HepG2 (cell line): ENCODE data around the gene CASKIN2. TPM values are rescaled to one million over a fixed set of nuclear protein-coding genes. Genes with fewer than 3 reads are reported as not detected.

ENCODE experiments used
- ADNP ChIP-seq: sonication (generic); formaldehyde crosslinking; IDR thresholded peaks from 2 replicates; pipeline ENCODE4 v1.4.0; 2020; ENCODE audit warnings: missing genetic modification reagents
- AGO2 ChIP-seq: fragments of 200-400 bp; formaldehyde crosslinking; optimal IDR thresholded peaks from 2 replicates; pipeline ENCODE3; 2017; ENCODE audit warnings: mild to moderate bottlenecking, low read depth, low read length, moderate library complexity
- AHR ChIP-seq: IDR thresholded peaks from 2 replicates; pipeline ENCODE4 v1.6.1; 2018; ENCODE audit warnings: missing genetic modification reagents, missing compliant biosample characterization
- ARNT2 ChIP-seq: sonication (generic); formaldehyde crosslinking; IDR thresholded peaks from 2 replicates; pipeline ENCODE4 v1.8.0; 2022; ENCODE audit warnings: mild to moderate bottlenecking, low read depth, missing genetic modification reagents, moderate library complexity
- CREM ChIP-seq, 2 experiments: sonication (generic) in 1 of 2; formaldehyde crosslinking in 1 of 2; IDR thresholded peaks; 2 replicates each; pipeline versions ENCODE4 v1.4.0 to v1.6.1; 2016 to 2020; ENCODE audit warnings: antibody characterized with exemption in 1 of 2, mild to moderate bottlenecking in 1 of 2, missing genetic modification reagents in 1 of 2
- DMTF1 ChIP-seq: sonication (generic); formaldehyde crosslinking; IDR thresholded peaks from 2 replicates; pipeline ENCODE4 v1.4.0; 2020; ENCODE audit warnings: mild to moderate bottlenecking, missing genetic modification reagents
- DRAP1 ChIP-seq: IDR thresholded peaks from 2 replicates; pipeline ENCODE4 v1.6.1; 2016; ENCODE audit warnings: missing genetic modification reagents, missing compliant biosample characterization
- HNRNPUL1 ChIP-seq: fragments of 200-400 bp; formaldehyde crosslinking; IDR thresholded peaks from 2 replicates; pipeline ENCODE4 v1.6.1; 2017; ENCODE audit warnings: low read depth, mild to moderate bottlenecking, low read length, moderate library complexity
- MATR3 ChIP-seq: sonication (generic); formaldehyde crosslinking; IDR thresholded peaks from 2 replicates; pipeline ENCODE4 v1.4.0; 2020; ENCODE audit warnings: missing genetic modification reagents
- MXD4 ChIP-seq: IDR thresholded peaks from 2 replicates; pipeline ENCODE4 v1.6.1; 2016; ENCODE audit warnings: mild to moderate bottlenecking, missing biosample characterization, missing genetic modification reagents
- NFE2L2 ChIP-seq: fragments of 150-350 bp; IDR thresholded peaks from 2 replicates; pipeline ENCODE4 v1.6.1; 2014; ENCODE audit warnings: low read length
- NFYB ChIP-seq: sonication (generic); formaldehyde crosslinking; IDR thresholded peaks from 2 replicates; pipeline ENCODE4 v1.4.0; 2020; ENCODE audit warnings: missing genetic modification reagents
- RAD51 ChIP-seq: fragments of 450-650 bp; IDR thresholded peaks from 2 replicates; pipeline ENCODE4 v1.6.1; 2016; ENCODE audit warnings: borderline replicate concordance
- SMAD9 ChIP-seq: sonication (generic); formaldehyde crosslinking; IDR thresholded peaks from 2 replicates; pipeline ENCODE4 v1.5.1; 2020; ENCODE audit warnings: mild to moderate bottlenecking, missing genetic modification reagents
- SMARCC2 ChIP-seq: fragments of 450-650 bp; IDR thresholded peaks from 2 replicates; pipeline ENCODE4 v1.6.1; 2017; ENCODE audit warnings: antibody characterized with exemption, mild to moderate bottlenecking
- SSRP1 ChIP-seq: IDR thresholded peaks from 2 replicates; pipeline ENCODE4 v1.6.1; 2016; ENCODE audit warnings: control low read depth
- TP53 ChIP-seq: sonication (generic); formaldehyde crosslinking; conservative IDR thresholded peaks from 2 replicates; pipeline ENCODE4 v1.4.0; 2020; ENCODE audit warnings: missing genetic modification reagents
- ZBTB39 ChIP-seq: sonication (generic); formaldehyde crosslinking; IDR thresholded peaks from 2 replicates; pipeline ENCODE4 v1.5.0; 2020; ENCODE audit warnings: missing genetic modification reagents
- ZNF12 ChIP-seq: sonication (generic); formaldehyde crosslinking; IDR thresholded peaks from 2 replicates; pipeline ENCODE4 v1.5.0; 2020; ENCODE audit warnings: missing genetic modification reagents
- ZNF143 ChIP-seq: sonication (generic); formaldehyde crosslinking; IDR thresholded peaks from 2 replicates; pipeline ENCODE4 v1.4.0; 2020; ENCODE audit warnings: missing genetic modification reagents
- ZNF205 ChIP-seq: IDR thresholded peaks from 2 replicates; pipeline ENCODE4 v1.6.1; 2018; ENCODE audit warnings: missing biosample characterization, missing genetic modification reagents
- ZNF230 ChIP-seq: sonication (generic); formaldehyde crosslinking; IDR thresholded peaks from 2 replicates; pipeline ENCODE4 v1.4.0; 2020; ENCODE audit warnings: mild to moderate bottlenecking, missing genetic modification reagents
- ZNF256 ChIP-seq: sonication (generic); formaldehyde crosslinking; conservative IDR thresholded peaks from 2 replicates; pipeline ENCODE4 v1.4.0; 2020; ENCODE audit warnings: missing genetic modification reagents
- ZNF329 ChIP-seq: sonication (generic); formaldehyde crosslinking; IDR thresholded peaks from 2 replicates; pipeline ENCODE4 v1.9.0; 2021; ENCODE audit warnings: low read depth, mild to moderate bottlenecking, missing genetic modification reagents
- ZNF574 ChIP-seq: sonication (generic); formaldehyde crosslinking; IDR thresholded peaks from 2 replicates; pipeline ENCODE4 v1.4.0; 2020; ENCODE audit warnings: missing genetic modification reagents
- ZNF629 ChIP-seq: sonication (generic); formaldehyde crosslinking; conservative IDR thresholded peaks from 2 replicates; pipeline ENCODE4 v1.5.0; 2020; ENCODE audit warnings: missing genetic modification reagents
- polyA plus RNA-seq, 8 experiments: library from polyadenylated mRNA; depleted of rRNA in 3 of 8; stranded (reverse) in 7 of 8; unstranded in 1 of 8; fragments of >200 nt; fragmentation: Illumina TruSeq in 4 of 8; extraction: Trizol in 4 of 8; gene quantifications; 2 replicates each; pipeline versions ENCODE4 v1.2.1 to v1.2.3, GENCODE V29; 2011 to 2016; ENCODE audit warnings: low read depth in 4 of 8, missing spikeins in 1 of 8, mixed read lengths in 1 of 8; ENCODE audit not compliant: insufficient read depth in 1 of 8
- total RNA-seq, 5 experiments: library from RNA; depleted of rRNA; stranded (reverse); fragments of >200 nt; fragmentation: Illumina TruSeq; extraction: Trizol; gene quantifications; 2 replicates each; pipeline ENCODE4 v1.2.3, GENCODE V29; 2016; ENCODE audit warnings: low read depth in 1 of 5

The CASKIN2 gene
- total and polyA plus RNA-seq, 2 of the 13 experiments (the other 11 are each of a cell fraction or from before 2014, with no cell fraction given), result 5.2 to 7.8 TPM

DNA sequence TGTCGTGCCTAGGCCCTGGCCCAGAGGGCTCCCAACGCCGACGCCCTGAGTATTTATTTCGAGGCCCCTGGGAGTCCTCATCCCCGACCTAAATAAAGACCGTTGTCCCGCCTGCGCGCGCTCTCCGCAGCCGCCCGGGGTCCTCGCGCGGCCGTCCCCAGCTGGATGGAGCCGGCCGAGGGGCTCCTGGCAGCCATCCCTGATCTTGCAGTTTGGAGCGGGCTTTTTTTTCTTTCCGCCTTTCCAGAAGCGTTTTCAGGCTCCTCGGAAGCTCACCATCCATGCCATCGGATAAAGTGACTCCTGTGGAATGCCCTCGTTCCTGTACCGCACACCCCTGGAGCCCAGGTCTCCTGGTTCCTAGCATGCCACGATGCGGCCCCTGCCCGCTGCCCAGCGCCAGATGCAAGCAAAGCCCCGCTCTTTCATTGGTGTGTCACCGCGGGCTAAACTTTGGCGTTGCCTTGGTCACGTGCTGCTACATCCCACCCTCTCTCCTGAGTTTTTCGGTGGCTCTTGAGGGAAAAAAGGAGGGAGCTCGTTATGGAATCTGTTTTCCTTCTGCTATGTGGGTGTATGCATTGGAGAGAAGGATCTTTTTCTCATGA, 58.2 kb downstream of the CASKIN2 start (continued):
- TF ChIP-seq DMTF1 (CRISPR knock-in tag), result peak; percentile 87; the same call in 1 of the 2 replicates
- peak; percentile 59; the same call in 1 of the 2 replicates for TF ChIP-seq NFYB
- no peak for TF ChIP-seq TP53 (CRISPR knock-in tag)
- TF ChIP-seq HNRNPUL1, result no peak
- TF ChIP-seq ZBTB39 (CRISPR knock-in tag), result no peak
- no peak for TF ChIP-seq MATR3 (CRISPR knock-in tag)
- no peak for TF ChIP-seq SMARCC2
- no peak for TF ChIP-seq ZNF256 (CRISPR knock-in tag)
- 0 out of 2 replicates have a peak, but pooled peaks have one; percentile 14 for TF ChIP-seq CREM (IDR thresholded peaks at IDR 0.05)
- TF ChIP-seq CREM (CRISPR knock-in tag; IDR thresholded peaks at IDR 0.05), result no peak
- TF ChIP-seq ARNT2 (CRISPR knock-in tag), result 0 out of 2 replicates have a peak, but pooled peaks have one; percentile 9
- 0 out of 2 replicates have a peak, but pooled peaks have one; percentile 18 for TF ChIP-seq SMAD9
- peak; percentile 94 for TF ChIP-seq ZNF230
- TF ChIP-seq SSRP1, result no peak
- TF ChIP-seq ADNP (CRISPR knock-in tag), result no peak
- no peak for TF ChIP-seq MXD4
- no peak for TF ChIP-seq ZNF629 (CRISPR knock-in tag)
- no peak for TF ChIP-seq ZNF143 (CRISPR knock-in tag)
- peak; percentile 69 for TF ChIP-seq AGO2
- no peak for TF ChIP-seq AHR (CRISPR knock-in tag)
- no peak for TF ChIP-seq ZNF205
- TF ChIP-seq RAD51, result peak; percentile 53; the same call in 1 of the 2 replicates
- TF ChIP-seq ZNF329 (CRISPR knock-in tag), result no peak
- TF ChIP-seq ZNF12, result no peak; the same call in 1 of the 2 replicates
- TF ChIP-seq DRAP1, result no peak
- TF ChIP-seq ZNF574 (CRISPR knock-in tag), result no peak
- no peak for TF ChIP-seq NFE2L2
